ENCODE results near the gene HINFP. TPM values are rescaled to one million over a fixed set of nuclear protein-coding genes. Genes with fewer than 3 reads are reported as not detected.

Gene HINFP
- total and polyA plus RNA-seq, 9 of the 15 experiments (the other 6 are each of a cell fraction or from before 2014, with no cell fraction given), result 13.8 to 34.1 (median 22.5) TPM

- TF ChIP-seq, protein P1, sequence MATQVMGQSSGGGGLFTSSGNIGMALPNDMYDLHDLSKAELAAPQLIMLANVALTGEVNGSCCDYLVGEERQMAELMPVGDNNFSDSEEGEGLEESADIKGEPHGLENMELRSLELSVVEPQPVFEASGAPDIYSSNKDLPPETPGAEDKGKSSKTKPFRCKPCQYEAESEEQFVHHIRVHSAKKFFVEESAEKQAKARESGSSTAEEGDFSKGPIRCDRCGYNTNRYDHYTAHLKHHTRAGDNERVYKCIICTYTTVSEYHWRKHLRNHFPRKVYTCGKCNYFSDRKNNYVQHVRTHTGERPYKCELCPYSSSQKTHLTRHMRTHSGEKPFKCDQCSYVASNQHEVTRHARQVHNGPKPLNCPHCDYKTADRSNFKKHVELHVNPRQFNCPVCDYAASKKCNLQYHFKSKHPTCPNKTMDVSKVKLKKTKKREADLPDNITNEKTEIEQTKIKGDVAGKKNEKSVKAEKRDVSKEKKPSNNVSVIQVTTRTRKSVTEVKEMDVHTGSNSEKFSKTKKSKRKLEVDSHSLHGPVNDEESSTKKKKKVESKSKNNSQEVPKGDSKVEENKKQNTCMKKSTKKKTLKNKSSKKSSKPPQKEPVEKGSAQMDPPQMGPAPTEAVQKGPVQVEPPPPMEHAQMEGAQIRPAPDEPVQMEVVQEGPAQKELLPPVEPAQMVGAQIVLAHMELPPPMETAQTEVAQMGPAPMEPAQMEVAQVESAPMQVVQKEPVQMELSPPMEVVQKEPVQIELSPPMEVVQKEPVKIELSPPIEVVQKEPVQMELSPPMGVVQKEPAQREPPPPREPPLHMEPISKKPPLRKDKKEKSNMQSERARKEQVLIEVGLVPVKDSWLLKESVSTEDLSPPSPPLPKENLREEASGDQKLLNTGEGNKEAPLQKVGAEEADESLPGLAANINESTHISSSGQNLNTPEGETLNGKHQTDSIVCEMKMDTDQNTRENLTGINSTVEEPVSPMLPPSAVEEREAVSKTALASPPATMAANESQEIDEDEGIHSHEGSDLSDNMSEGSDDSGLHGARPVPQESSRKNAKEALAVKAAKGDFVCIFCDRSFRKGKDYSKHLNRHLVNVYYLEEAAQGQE (IDR thresholded peaks at IDR 0.05; ENCODE audit: borderline replicate concordance), result peak; percentile 38
- TF ChIP-seq, protein P1 (CRISPR knock-in tag; IDR thresholded peaks at IDR 0.05; ENCODE audit: low read depth), result no peak
- TF ChIP-seq CREBBP (IDR thresholded peaks at IDR 0.05; ENCODE audit: low read depth, low read length), result no peak
- no peak for TF ChIP-seq ZNF668 (CRISPR knock-in tag; IDR thresholded peaks at IDR 0.05)
- no peak for TF ChIP-seq FOXA1 (IDR thresholded peaks at IDR 0.05; ENCODE audit: borderline replicate concordance)
- TF ChIP-seq, protein P2, sequence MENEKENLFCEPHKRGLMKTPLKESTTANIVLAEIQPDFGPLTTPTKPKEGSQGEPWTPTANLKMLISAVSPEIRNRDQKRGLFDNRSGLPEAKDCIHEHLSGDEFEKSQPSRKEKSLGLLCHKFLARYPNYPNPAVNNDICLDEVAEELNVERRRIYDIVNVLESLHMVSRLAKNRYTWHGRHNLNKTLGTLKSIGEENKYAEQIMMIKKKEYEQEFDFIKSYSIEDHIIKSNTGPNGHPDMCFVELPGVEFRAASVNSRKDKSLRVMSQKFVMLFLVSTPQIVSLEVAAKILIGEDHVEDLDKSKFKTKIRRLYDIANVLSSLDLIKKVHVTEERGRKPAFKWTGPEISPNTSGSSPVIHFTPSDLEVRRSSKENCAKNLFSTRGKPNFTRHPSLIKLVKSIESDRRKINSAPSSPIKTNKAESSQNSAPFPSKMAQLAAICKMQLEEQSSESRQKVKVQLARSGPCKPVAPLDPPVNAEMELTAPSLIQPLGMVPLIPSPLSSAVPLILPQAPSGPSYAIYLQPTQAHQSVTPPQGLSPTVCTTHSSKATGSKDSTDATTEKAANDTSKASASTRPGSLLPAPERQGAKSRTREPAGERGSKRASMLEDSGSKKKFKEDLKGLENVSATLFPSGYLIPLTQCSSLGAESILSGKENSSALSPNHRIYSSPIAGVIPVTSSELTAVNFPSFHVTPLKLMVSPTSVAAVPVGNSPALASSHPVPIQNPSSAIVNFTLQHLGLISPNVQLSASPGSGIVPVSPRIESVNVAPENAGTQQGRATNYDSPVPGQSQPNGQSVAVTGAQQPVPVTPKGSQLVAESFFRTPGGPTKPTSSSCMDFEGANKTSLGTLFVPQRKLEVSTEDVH (IDR thresholded peaks at IDR 0.05; ENCODE audit: low read depth, partially characterized antibody), result peak; percentile 79
- TF ChIP-seq, protein P3, sequence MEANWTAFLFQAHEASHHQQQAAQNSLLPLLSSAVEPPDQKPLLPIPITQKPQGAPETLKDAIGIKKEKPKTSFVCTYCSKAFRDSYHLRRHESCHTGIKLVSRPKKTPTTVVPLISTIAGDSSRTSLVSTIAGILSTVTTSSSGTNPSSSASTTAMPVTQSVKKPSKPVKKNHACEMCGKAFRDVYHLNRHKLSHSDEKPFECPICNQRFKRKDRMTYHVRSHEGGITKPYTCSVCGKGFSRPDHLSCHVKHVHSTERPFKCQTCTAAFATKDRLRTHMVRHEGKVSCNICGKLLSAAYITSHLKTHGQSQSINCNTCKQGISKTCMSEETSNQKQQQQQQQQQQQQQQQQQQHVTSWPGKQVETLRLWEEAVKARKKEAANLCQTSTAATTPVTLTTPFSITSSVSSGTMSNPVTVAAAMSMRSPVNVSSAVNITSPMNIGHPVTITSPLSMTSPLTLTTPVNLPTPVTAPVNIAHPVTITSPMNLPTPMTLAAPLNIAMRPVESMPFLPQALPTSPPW (CRISPR knock-in tag; IDR thresholded peaks at IDR 0.05), result peak; percentile 77
- no peak for TF ChIP-seq MEF2A (IDR thresholded peaks at IDR 0.05; ENCODE audit: control insufficient read depth, low read depth, low read length)
- peak in 1 of 2 experiments; percentile 37; a peak in 1 of 4 replicates for TF ChIP-seq ZMIZ1 (IDR thresholded peaks at IDR 0.05; ENCODE audit: low read depth in 2 of 2, low read length in 2 of 2)
- no peak for TF ChIP-seq CBX8 (IDR thresholded peaks at IDR 0.05; ENCODE audit: borderline replicate concordance, extremely low read depth, low read depth, low read length, poor library complexity, severe bottlenecking)
Measured at GRCh38 chr11:119101759-119102423, 19.5 kb upstream of the HINFP start, which contains the start of gene DPAGT1 (continued).
